Activated CD8-positive, alpha-beta memory T cell treated with anti-CD3 and anti-CD28 coated beads, Interleukin-2, amount 10 ng/mL, durations not matched to agents 7 days and 5 days (primary cell): Measurements from ENCODE around the gene ZBTB8B. TPM values are rescaled to one million over a fixed set of nuclear protein-coding genes. Genes with fewer than 3 reads are reported as not detected.
"Not testable (repeated sequence)": the region's sequence is repeated elsewhere in the genome, so short reads cannot be mapped to it uniquely, and the experiment has no call there.

Experiments used
- ATAC-seq: fragments of 150-1000 bp; cut with Tn5 transposase; one replicate; pipeline ENCODE4 v1.10.0; 2021; ENCODE audit warnings: moderate library complexity
- CTCF ChIA-PET: fragments of 350-600 bp; sonication (Branson Sonifier 250); formaldehyde crosslinking; loops from one replicate; lab custom pipeline; 2021; ENCODE audit warnings: antibody characterized with exemption; lab: Charles Lee
- DNase-seq: peaks from one replicate; pipeline ENCODE4 v3.0.0-alpha.2; 2020
- H3K27ac Mint-ChIP-seq: one replicate; pipeline ENCODE4 v1.8.0; 2021; ENCODE audit warnings: mild to moderate bottlenecking, mixed read lengths
- H3K27me3 Mint-ChIP-seq: one replicate; pipeline ENCODE4 v1.8.0; 2021; ENCODE audit warnings: mixed read lengths
- H3K36me3 Mint-ChIP-seq: one replicate; pipeline ENCODE4 v1.8.0; 2021; ENCODE audit warnings: mild to moderate bottlenecking, mixed read lengths
- H3K4me1 Mint-ChIP-seq: one replicate; pipeline ENCODE4 v1.8.0; 2021; ENCODE audit warnings: mixed read lengths
- H3K4me3 Mint-ChIP-seq: one replicate; pipeline ENCODE4 v1.8.0; 2021; ENCODE audit warnings: mild to moderate bottlenecking, moderate library complexity, mixed read lengths
- H3K9me3 Mint-ChIP-seq: one replicate; pipeline ENCODE4 v1.8.0; 2022; ENCODE audit warnings: low read depth, mixed read lengths
- total RNA-seq, 2 experiments: library from RNA; stranded (reverse); gene quantifications; one replicate each; pipeline ENCODE4 v1.2.3, GENCODE V29; 2021

ZBTB8B gene
- total RNA-seq: not detected

GRCh38 chr1:32464716-32465577 lies at the start of gene ZBTB8B:
Gene ZBTB8B (plus strand): TSS chr1:32465072. CDS start chr1:32470625, 5,553 bp downstream.
- no peak within 1 kb of the TSS for H3K27ac Mint-ChIP-seq
- peaks cover 56% of the 10 kb centered on the region for H3K27me3 Mint-ChIP-seq
- peaks cover 1% of the 10 kb centered on the region for H3K36me3 Mint-ChIP-seq
- peak within 1 kb of the TSS; percentile 49 for H3K4me3 Mint-ChIP-seq
- CTCF ChIA-PET: no interaction called here
- H3K9me3 Mint-ChIP-seq: no peaks in the 10 kb centered on the region
- DNase-seq (peak; percentile 47), ATAC-seq (peak; percentile 63)
- H3K4me1 Mint-ChIP-seq: peaks cover 14% of the 10 kb centered on the region

DNA sequence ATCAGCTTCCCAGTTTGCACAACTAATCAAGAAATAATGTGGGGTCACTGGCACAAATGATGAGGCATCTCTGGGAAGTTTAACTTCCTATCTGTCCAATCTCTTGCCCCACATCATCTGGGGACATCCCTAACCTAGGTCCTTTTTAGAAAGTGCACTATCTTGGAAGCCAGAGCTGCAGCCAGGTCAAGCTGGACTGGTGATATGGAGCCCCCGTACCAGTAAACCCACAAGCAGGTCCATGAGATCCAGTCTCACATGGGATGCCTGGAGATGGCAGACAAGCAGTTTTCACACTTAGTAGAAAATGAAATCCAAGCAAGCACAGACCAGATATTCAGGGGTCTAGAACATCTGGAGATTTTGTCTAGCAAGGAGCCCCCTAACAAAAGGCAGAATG lies 43.1 kb upstream of the ZBTB8B start:
- H3K27ac Mint-ChIP-seq: no peak overlapping the region
- H3K36me3 Mint-ChIP-seq: no peaks in the 10 kb centered on the region
- no peak overlapping the region for H3K4me3 Mint-ChIP-seq
- DNase-seq: no peak
- no peak for ATAC-seq
- no peaks in the 10 kb centered on the region for H3K4me1 Mint-ChIP-seq
- CTCF ChIA-PET: interaction anchor here (1.1 to 2.4 kb wide), 2 partner anchors 19 to 21 kb away, joined by 4 to 8 read pairs; no protein-coding TSS in a partner anchor
- peaks cover 45% of the 10 kb centered on the region for H3K27me3 Mint-ChIP-seq
- no peaks in the 10 kb centered on the region for H3K9me3 Mint-ChIP-seq

GRCh38 chr1:32426489-32427255 lies 38.2 kb upstream of the ZBTB8B start:
- ATAC-seq (no peak), DNase-seq (no peak)
- Mint-ChIP-seq H3K4me3 (no peak overlapping the region), H3K9me3 (no peaks in the 10 kb centered on the region), H3K27ac (no peak overlapping the region), H3K27me3 (peaks cover 57% of the 10 kb centered on the region), H3K36me3 (no peaks in the 10 kb centered on the region), H3K4me1 (no peaks in the 10 kb centered on the region)
- CTCF ChIA-PET: interaction anchor here (1.4 kb wide), 1 partner anchor 25 kb away, joined by 5 read pairs; no protein-coding TSS in a partner anchor

DNA sequence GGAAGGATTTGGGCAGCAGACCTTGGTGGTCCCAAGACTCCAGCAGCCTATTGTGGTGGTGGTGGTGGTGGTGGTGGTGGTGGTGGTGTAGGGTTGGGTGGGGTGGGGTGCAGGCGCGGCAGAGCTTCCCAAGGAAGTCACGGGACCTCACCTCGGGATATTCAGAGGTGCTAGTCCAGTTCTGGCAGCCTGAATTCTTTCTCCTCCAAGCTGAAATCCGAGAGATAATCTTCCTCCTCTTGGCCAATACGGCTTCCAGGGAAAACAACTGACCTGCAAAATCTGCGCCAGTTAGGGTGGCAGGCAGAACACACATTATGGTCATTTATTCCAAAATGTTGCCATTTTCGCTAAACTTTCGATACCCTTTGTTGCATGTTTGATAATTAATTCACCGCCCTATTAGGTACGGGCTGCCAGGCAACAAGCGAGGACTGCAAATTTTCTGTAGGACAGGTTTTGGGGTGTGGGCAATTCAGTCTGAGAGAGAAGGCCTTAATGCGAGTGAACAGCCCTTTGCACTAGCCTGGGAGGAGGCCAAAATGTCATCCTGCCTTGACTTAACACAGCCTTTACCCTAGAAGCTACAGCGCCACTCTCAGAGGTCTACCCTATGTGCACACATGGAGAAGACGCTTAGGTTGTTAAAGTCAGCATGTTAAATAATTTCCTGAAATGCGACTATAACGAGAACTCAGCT lies 37.5 kb upstream of the ZBTB8B start:
- DNase-seq: no peak

DNA sequence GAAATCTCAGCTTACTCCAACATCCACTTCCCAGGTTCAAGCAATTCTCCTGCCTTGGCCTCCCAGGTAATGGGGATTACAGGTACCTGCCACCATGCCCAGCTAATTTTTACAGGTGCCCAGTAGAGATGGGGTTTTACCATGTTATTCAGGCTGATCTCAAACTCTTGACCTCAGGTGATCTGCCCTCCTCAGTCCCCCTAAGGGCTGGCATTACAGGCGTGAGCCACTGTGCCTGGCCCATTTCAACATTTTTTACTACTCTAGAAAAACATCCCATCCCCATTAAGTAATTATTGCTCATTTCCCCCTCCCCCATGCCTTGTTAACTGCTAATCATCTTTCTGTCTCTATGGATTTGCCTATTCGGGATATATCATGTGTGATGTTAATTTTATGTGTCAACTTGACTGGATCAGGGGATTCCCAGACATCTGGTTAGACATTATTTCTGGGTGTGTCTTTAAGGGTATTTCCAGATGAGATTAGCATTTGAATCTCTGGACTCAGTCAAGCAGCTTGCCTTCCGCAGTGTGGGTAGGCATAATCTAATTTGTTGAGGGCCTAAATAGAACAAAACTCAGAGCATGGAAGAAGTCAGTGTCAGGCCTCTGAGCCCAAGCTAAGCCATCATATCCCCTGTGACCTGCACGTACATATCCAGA lies 33.0 kb upstream of the ZBTB8B start:
- Mint-ChIP-seq H3K9me3 (no peaks in the 10 kb centered on the region), H3K27ac (no peak overlapping the region), H3K4me3 (no peak overlapping the region), H3K36me3 (no peaks in the 10 kb centered on the region), H3K27me3 (peaks cover 55% of the 10 kb centered on the region), H3K4me1 (no peaks in the 10 kb centered on the region)
- DNase-seq (no peak), ATAC-seq (no peak)
- CTCF ChIA-PET: no interaction called here

More for the DNA sequence above, 37.5 kb upstream of the ZBTB8B start:
- Mint-ChIP-seq H3K9me3 (no peaks in the 10 kb centered on the region), H3K4me3 (no peak overlapping the region), H3K4me1 (no peaks in the 10 kb centered on the region), H3K36me3 (no peaks in the 10 kb centered on the region), H3K27ac (no peak overlapping the region), H3K27me3 (peaks cover 61% of the 10 kb centered on the region)
- ATAC-seq: no peak
- CTCF ChIA-PET: interaction anchor here (0.5 to 1.4 kb wide), 2 partner anchors 26 to 155 kb away, joined by 3 to 5 read pairs; no protein-coding TSS in a partner anchor

DNA sequence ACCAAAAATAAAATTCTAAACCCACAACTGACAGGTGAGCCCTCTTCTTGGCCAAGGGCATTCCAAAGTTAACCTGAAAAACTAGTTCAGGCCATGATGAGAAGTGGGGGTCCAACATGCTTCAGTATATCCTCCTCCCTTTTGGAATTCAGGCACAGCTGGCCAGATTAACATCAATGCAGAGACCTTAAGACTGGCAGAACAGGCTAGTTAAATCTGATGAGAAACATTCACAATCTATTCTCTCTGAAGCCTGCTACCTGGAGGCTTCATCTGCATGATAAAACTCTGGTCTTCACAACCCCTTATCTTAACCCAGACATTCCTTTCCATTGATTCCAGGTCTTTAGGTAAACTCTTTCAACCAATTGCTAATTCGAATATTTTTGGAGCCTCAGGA lies 26.7 kb upstream of the ZBTB8B start:
- Mint-ChIP-seq H3K27ac (no peak overlapping the region), H3K27me3 (peaks cover 39% of the 10 kb centered on the region), H3K36me3 (no peaks in the 10 kb centered on the region), H3K4me1 (no peaks in the 10 kb centered on the region), H3K9me3 (no peaks in the 10 kb centered on the region), H3K4me3 (no peak overlapping the region)
- CTCF ChIA-PET: interaction anchor here (0.7 to 0.8 kb wide), 2 partner anchors 38 to 770 kb away, joined by 3 read pairs; no protein-coding TSS in a partner anchor
- DNase-seq (no peak), ATAC-seq (no peak)

- not testable (repeated sequence) for H3K36me3 Mint-ChIP-seq, H3K4me3 Mint-ChIP-seq, H3K27ac Mint-ChIP-seq, H3K9me3 Mint-ChIP-seq, DNase-seq, ATAC-seq, H3K4me1 Mint-ChIP-seq
- H3K27me3 Mint-ChIP-seq: peaks cover 38% of the 10 kb centered on the region
- CTCF ChIA-PET: interaction anchor here (0.7 to 0.9 kb wide), 3 partner anchors 38 to 770 kb away, joined by 3 to 4 read pairs (median 3); no protein-coding TSS in a partner anchor
These were observed 26.1 kb upstream of the ZBTB8B start for GRCh38 chr1:32438777-32439176.

- ATAC-seq, H3K4me3 Mint-ChIP-seq, H3K36me3 Mint-ChIP-seq, H3K4me1 Mint-ChIP-seq, H3K9me3 Mint-ChIP-seq, H3K27ac Mint-ChIP-seq, DNase-seq, CTCF ChIA-PET: not testable (repeated sequence)
- H3K27me3 Mint-ChIP-seq: peaks cover 49% of the 10 kb centered on the region
These were observed 23.4 kb upstream of the ZBTB8B start for GRCh38 chr1:32441467-32441866.

DNA sequence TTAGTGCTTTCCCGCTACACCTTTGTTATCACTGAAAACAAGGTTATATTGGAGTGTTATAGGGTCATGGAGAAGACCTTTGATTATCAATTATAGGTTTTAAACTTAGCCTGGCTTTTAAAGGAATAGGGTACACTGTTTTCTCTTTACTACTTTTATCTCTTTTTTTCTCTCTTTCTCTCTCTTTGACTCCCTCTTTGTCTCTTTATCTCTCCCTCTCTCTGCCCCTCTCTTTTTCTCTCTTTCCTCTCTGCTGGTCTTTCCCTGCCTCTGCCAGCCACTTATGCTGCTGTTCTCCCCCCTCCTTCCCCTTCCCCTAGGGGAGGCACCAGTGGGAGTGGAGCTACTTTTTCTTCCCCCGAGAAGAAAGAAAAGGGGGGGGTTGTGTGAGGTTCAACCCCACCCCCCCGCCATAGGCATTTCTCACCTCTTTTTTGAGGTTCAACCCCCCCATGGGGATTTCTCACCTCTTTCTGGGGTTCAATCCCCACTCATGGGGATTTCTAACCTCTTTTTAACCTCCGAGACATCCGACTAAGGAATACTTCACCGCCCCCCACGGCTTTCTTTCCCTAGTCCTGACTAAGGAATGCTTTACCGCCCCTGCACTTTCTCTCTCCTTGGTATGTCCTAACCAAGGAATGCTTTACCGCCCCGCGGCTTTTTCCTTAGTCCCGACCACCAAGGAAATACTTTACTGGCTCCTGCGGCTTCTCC lies 17.2 kb upstream of the ZBTB8B start:
- CTCF ChIA-PET: interaction anchor here (1.0 to 1.4 kb wide), 2 partner anchors 15 to 73 kb away, joined by 3 to 5 read pairs; no protein-coding TSS in a partner anchor
- ATAC-seq (no peak), DNase-seq (no peak)
- Mint-ChIP-seq H3K36me3 (no peaks in the 10 kb centered on the region), H3K4me3 (no peak overlapping the region), H3K9me3 (peaks cover 3% of the 10 kb centered on the region), H3K27me3 (peaks cover 38% of the 10 kb centered on the region), H3K27ac (no peak overlapping the region), H3K4me1 (no peaks in the 10 kb centered on the region)

GRCh38 chr1:32448186-32448772 lies 16.6 kb upstream of the ZBTB8B start:
- not testable (repeated sequence) for H3K27ac Mint-ChIP-seq, ATAC-seq, H3K4me3 Mint-ChIP-seq, H3K9me3 Mint-ChIP-seq, H3K4me1 Mint-ChIP-seq, H3K36me3 Mint-ChIP-seq
- CTCF ChIA-PET: interaction anchor here (1.0 to 1.4 kb wide), 3 partner anchors 14 to 72 kb away, joined by 3 to 5 read pairs (median 3); no protein-coding TSS in a partner anchor
- DNase-seq: peak; percentile 54
- peaks cover 38% of the 10 kb centered on the region for H3K27me3 Mint-ChIP-seq

DNA sequence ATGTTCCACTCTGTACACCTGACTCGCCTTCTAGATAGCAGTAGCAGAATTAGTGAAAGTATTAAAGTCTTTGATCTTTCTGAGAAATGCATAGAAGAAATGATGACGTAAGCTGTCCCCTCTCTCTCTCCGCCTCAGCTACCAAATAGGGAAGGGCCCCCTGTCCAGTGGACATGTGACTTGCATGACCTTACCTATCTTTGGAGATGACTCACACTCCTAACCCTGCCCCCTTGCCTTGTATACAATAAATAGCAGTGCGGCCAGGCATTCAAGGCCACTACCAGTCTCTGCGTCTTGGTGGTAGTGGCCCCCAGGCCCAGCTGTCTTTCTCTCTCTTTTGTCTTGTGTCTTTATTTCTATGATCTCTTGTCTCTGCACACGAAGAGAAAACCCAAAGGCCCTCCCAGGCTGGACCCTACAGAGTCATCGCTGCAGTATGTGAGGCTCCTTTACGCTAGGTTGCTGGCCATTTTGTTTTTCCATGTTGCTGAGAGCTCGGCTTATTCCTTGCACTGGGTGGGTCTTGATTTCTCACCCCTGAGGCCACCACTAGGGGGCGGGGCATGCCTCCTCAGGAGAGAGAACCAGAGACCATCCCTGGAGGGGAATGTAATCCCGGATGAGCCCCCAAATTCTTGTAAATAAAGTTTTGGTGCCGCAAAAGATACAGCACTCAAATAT lies 16.0 kb upstream of the ZBTB8B start:
- no peak for DNase-seq
- no peak for ATAC-seq
- H3K27me3 Mint-ChIP-seq: peaks cover 32% of the 10 kb centered on the region
- H3K4me3 Mint-ChIP-seq: no peak overlapping the region
- CTCF ChIA-PET: interaction anchor here (1.0 to 1.4 kb wide), 3 partner anchors 14 to 72 kb away, joined by 3 to 5 read pairs (median 3); no protein-coding TSS in a partner anchor
- H3K4me1 Mint-ChIP-seq: no peaks in the 10 kb centered on the region
- H3K27ac Mint-ChIP-seq: no peak overlapping the region
- no peaks in the 10 kb centered on the region for H3K36me3 Mint-ChIP-seq
- H3K9me3 Mint-ChIP-seq: peaks cover 3% of the 10 kb centered on the region
